Smooth muscle cell (in vitro differentiated cells): Measurements from ENCODE around the gene CCSER1. TPM values are rescaled to one million over a fixed set of nuclear protein-coding genes. Genes with fewer than 3 reads are reported as not detected.

Experiments used
- DNase-seq: peaks from one replicate; lab custom pipeline; 2025; ENCODE audit not compliant: unreplicated experiment; lab: John Stamatoyannopoulos, UW
- H2AFZ ChIP-seq: fragments of 200-600 bp; sonication (generic); 2 replicates; pipeline ENCODE4 v1.6.0; 2016; ENCODE audit warnings: antibody characterized with exemption, low read depth, mild to moderate bottlenecking
- H3F3A ChIP-seq: fragments of 200-600 bp; sonication (generic); 2 replicates; pipeline ENCODE4 v1.6.0; 2017; ENCODE audit warnings: antibody characterized with exemption, low read depth
- H3K27ac ChIP-seq: fragments of 200-600 bp; sonication (generic); 2 replicates; pipeline ENCODE4 v1.5.1; 2016; ENCODE audit warnings: low read depth, mild to moderate bottlenecking
- H3K27me3 ChIP-seq: fragments of 200-600 bp; sonication (generic); 2 replicates; pipeline ENCODE4 v1.6.1; 2016; ENCODE audit warnings: low read depth, mild to moderate bottlenecking
- H3K36me3 ChIP-seq: fragments of 200-600 bp; sonication (generic); 2 replicates; pipeline ENCODE4 v1.5.1; 2016; ENCODE audit warnings: low read depth
- H3K4me1 ChIP-seq: fragments of 200-600 bp; sonication (generic); 2 replicates; pipeline ENCODE4 v1.5.1; 2016; ENCODE audit warnings: low read depth
- H3K4me2 ChIP-seq: fragments of 200-600 bp; sonication (generic); 2 replicates; pipeline ENCODE4 v1.6.0; 2016; ENCODE audit warnings: mild to moderate bottlenecking
- H3K4me3 ChIP-seq: fragments of 200-600 bp; sonication (generic); 2 replicates; pipeline ENCODE4 v1.5.1; 2016; ENCODE audit warnings: mild to moderate bottlenecking
- H3K79me2 ChIP-seq: fragments of 200-600 bp; sonication (generic); 2 replicates; pipeline ENCODE4 v1.6.0; 2016; ENCODE audit warnings: low read depth, mild to moderate bottlenecking
- H3K9ac ChIP-seq: fragments of 200-600 bp; sonication (generic); 2 replicates; pipeline ENCODE4 v1.6.0; 2016; ENCODE audit warnings: low read depth
- H3K9me3 ChIP-seq: fragments of 200-600 bp; sonication (generic); replicated peaks from 2 replicates; pipeline ENCODE4 v1.5.1; 2016; ENCODE audit warnings: low read depth
- H4K20me1 ChIP-seq: fragments of 200-600 bp; sonication (generic); 2 replicates; pipeline ENCODE4 v1.6.0; 2016; ENCODE audit warnings: low read depth
- WGBS: methylation state at CpG from one replicate; pipeline ENCODE4 v1.1.7; 2016; ENCODE audit warnings: low lambda C conversion rate; 5-methylcytosine and 5-hydroxymethylcytosine counted together
- polyA plus RNA-seq: library from polyadenylated mRNA; unstranded; fragments of >200 nt; fragmentation: Nextera tagmentation; extraction: Ambion mirVana; gene quantifications from 2 replicates; pipeline ENCODE4 v1.2.1, GENCODE V29; 2016
- total RNA-seq: library from RNA; depleted of rRNA; stranded (reverse); fragments of >200 nt; gene quantifications from 2 replicates; pipeline ENCODE4 v1.2.3, GENCODE V29; 2014
- TF ChIP-seq, protein P1 (sequence below): fragments of 200-600 bp; sonication (generic); IDR thresholded peaks from 2 replicates; pipeline ENCODE4 v1.5.1; 2017; ENCODE audit warnings: borderline replicate concordance, mild to moderate bottlenecking, antibody characterized with exemption; ENCODE audit not compliant: insufficient read depth, poor library complexity, severe bottlenecking

CCSER1 gene
- total and polyA plus RNA-seq, 2 experiments from 2014 or later = 0.76 TPM; not detected in 1

DNA sequence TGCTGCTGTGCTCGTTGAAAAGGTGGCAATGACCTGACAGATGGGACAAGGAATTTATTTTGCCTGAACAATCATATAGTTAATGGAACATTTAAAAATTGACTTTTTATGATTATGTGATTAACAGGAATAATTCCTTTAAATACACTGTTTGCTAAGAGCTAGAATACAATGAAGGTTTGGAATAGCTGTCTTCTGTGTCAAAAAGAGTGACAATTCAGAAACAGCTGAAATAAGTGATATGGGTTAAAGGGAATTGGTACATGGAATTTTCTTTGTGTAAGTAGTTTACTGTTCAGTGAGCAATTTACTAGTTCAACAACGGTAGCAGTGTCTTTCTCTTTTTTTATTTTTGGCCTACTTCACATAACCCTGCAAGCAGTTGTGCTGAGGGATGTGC, 1093.1 kb downstream of the CCSER1 start:
- 91% methylated on average over 2 of the region's 2 CpGs for WGBS

DNA sequence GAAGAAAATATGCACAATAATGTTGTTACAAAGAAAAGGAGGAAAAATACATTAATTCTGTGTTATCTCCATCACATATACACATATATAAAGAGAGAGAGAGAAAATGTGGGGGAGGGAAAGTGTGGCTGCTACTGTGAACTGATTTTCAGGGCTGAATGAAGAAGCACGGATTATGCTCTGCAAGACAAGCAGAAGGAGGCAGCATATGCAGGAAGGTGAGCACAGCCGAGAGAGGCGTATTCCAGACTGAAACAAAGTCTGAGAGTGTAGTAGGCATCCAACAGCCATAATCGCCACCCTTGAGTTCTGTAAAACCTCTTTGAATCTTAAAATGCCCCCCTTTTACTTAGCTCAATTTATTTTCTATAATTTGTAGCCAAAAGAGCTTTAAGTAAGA, 1094.8 kb downstream of the CCSER1 start:
- Histone ChIP-seq H3K4me2 (no peak overlapping the region), H3K79me2 (no peaks in the 10 kb centered on the region), H3K9ac (no peak overlapping the region), H3K36me3 (no peaks in the 10 kb centered on the region), H2AFZ (no peak overlapping the region), H3K4me3 (no peak overlapping the region), H3K9me3 (no peaks in the 10 kb centered on the region), H4K20me1 (no peaks in the 10 kb centered on the region), H3K27me3 (no peaks in the 10 kb centered on the region), H3K4me1 (no peaks in the 10 kb centered on the region), H3K27ac (no peak overlapping the region), H3F3A (no peaks in the 10 kb centered on the region)
- DNase-seq = no peak
- WGBS = 86% methylated on average over 4 of the region's 4 CpGs
- TF ChIP-seq, protein P1, sequence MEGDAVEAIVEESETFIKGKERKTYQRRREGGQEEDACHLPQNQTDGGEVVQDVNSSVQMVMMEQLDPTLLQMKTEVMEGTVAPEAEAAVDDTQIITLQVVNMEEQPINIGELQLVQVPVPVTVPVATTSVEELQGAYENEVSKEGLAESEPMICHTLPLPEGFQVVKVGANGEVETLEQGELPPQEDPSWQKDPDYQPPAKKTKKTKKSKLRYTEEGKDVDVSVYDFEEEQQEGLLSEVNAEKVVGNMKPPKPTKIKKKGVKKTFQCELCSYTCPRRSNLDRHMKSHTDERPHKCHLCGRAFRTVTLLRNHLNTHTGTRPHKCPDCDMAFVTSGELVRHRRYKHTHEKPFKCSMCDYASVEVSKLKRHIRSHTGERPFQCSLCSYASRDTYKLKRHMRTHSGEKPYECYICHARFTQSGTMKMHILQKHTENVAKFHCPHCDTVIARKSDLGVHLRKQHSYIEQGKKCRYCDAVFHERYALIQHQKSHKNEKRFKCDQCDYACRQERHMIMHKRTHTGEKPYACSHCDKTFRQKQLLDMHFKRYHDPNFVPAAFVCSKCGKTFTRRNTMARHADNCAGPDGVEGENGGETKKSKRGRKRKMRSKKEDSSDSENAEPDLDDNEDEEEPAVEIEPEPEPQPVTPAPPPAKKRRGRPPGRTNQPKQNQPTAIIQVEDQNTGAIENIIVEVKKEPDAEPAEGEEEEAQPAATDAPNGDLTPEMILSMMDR = no peak

More for the DNA sequence above, 1093.1 kb downstream of the CCSER1 start:
- TF ChIP-seq, protein P1 = no peak
- H3K4me3 ChIP-seq = no peak overlapping the region
- H3K4me2 ChIP-seq = no peak overlapping the region
- H3K4me1 ChIP-seq = no peaks in the 10 kb centered on the region
- H3K27ac ChIP-seq = no peak overlapping the region
- H3K9me3 ChIP-seq = no peaks in the 10 kb centered on the region
- no peak overlapping the region for H3K9ac ChIP-seq
- H3K27me3 ChIP-seq = no peaks in the 10 kb centered on the region
- H3K79me2 ChIP-seq = no peaks in the 10 kb centered on the region
- H4K20me1 ChIP-seq = no peaks in the 10 kb centered on the region
- no peak for DNase-seq
- H3K36me3 ChIP-seq = no peaks in the 10 kb centered on the region
- no peak overlapping the region for H2AFZ ChIP-seq
- H3F3A ChIP-seq = no peaks in the 10 kb centered on the region

DNA sequence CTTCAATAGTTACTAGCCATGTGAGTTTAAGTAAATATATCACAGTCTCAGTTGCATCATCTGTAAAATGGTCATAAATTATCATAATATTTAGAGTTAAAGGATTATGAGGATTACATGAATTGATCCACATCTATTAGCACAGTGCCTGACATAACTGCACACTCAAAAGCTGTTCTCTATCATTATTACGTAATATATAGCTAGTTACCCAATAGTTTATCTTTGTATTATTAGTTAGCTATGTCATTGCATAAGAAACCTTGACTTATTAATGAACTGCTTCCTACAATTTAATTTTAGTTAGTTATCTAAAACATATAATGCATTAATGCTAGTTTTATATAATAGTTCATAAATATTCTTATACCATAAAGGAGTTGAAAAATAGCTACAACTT, 1099.7 kb downstream of the CCSER1 start:
- no peaks in the 10 kb centered on the region for H3F3A ChIP-seq
- H3K27me3 ChIP-seq = no peaks in the 10 kb centered on the region
- H3K79me2 ChIP-seq = no peaks in the 10 kb centered on the region
- no peak overlapping the region for H3K9ac ChIP-seq
- no peaks in the 10 kb centered on the region for H3K4me1 ChIP-seq
- no peak for DNase-seq
- no peaks in the 10 kb centered on the region for H3K9me3 ChIP-seq
- H2AFZ ChIP-seq = no peak overlapping the region
- no peaks in the 10 kb centered on the region for H3K36me3 ChIP-seq
- no peaks in the 10 kb centered on the region for H4K20me1 ChIP-seq
- H3K27ac ChIP-seq = no peak overlapping the region
- H3K4me3 ChIP-seq = no peak overlapping the region
- TF ChIP-seq, protein P1 = no peak
- H3K4me2 ChIP-seq = no peak overlapping the region
- 93% methylated on average over 1 of the region's 1 CpG for WGBS

DNA sequence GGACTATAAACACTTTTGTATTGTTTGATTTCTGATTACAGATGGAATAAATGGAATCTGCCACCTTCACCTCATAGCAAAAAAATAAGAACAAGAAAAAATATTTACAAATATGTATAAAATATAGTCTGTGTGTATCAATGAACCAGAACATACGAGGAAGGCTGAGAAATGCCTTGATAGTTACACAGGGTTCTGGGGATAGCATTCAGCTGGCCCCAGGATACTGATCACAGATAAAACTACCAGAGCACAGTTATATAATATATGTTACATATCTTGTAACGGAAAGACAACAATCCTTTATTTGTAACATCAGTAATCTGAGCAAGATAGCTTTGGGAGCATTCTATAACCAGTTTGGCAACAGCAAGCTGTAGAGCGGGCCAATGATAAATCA, 1101.5 kb downstream of the CCSER1 start:
- Histone ChIP-seq H3F3A (no peaks in the 10 kb centered on the region), H3K9ac (no peak overlapping the region), H3K9me3 (no peaks in the 10 kb centered on the region), H3K27me3 (no peaks in the 10 kb centered on the region), H4K20me1 (no peaks in the 10 kb centered on the region), H3K4me1 (no peaks in the 10 kb centered on the region), H3K27ac (no peak overlapping the region), H3K4me2 (no peak overlapping the region), H3K79me2 (no peaks in the 10 kb centered on the region), H2AFZ (no peak overlapping the region), H3K4me3 (no peak overlapping the region), H3K36me3 (no peaks in the 10 kb centered on the region)
- 77% methylated on average over 3 of the region's 3 CpGs for WGBS
- TF ChIP-seq, protein P1 = no peak
- no peak for DNase-seq
